DND-41 (cell line): ENCODE measurements around the gene NPFF.

Experiments used
- EZH2 ChIP-seq: IDR thresholded peaks from 3 replicates; pipeline ENCODE4 v1.6.1; 2012; ENCODE audit warnings: borderline replicate concordance, low read depth, mild to moderate bottlenecking, moderate library complexity, low read length, inconsistent platforms; ENCODE audit not compliant: severe bottlenecking
- TF ChIP-seq, protein P1 (sequence below): IDR thresholded peaks from 2 replicates; pipeline ENCODE4 v1.5.1; 2012; ENCODE audit warnings: borderline replicate concordance, low read length, moderate library complexity, mild to moderate bottlenecking; ENCODE audit not compliant: poor library complexity, severe bottlenecking; ENCODE audit errors: extremely low read depth

DNA sequence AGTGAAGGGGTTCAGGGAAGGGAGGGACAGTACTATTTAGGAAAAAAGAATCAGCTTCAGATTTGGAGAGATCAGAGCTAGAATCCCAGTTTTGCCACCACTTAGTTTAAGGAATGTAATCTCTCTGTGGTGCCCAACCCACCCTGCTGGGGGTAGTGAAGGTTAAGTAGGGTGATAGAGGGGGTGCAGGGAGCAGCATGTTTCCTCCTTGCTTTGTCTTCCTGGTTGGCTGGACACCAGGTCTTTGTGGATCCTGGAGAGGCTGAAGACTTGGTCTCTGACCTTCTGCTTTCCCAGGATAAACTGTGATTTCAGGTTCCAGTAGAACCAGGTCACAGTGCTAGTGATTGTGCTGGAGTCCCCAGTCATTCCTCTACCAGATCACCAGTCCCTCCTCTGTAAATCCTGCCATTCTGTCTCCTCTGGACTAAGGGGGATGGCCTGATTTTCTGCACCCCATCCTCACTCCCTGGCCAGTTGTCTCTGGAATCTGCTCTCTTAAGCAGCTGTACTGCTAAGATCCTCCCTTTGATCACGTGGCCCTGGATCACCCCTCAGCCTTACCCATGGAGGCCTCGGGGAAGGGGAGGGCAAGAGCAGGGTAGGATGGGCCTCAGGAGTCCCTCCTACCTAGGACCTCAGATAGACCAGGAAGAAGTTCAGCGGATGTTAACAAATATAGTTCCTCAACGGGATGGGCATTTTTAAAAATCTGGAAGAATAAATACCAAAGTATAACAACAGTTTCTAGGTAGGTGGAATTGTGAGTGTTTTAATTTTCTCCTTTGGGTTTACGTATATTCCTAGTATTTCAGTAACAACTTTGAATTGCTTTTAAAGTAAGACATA, 11.2 kb downstream of the NPFF start:
- TF ChIP-seq, protein P1, sequence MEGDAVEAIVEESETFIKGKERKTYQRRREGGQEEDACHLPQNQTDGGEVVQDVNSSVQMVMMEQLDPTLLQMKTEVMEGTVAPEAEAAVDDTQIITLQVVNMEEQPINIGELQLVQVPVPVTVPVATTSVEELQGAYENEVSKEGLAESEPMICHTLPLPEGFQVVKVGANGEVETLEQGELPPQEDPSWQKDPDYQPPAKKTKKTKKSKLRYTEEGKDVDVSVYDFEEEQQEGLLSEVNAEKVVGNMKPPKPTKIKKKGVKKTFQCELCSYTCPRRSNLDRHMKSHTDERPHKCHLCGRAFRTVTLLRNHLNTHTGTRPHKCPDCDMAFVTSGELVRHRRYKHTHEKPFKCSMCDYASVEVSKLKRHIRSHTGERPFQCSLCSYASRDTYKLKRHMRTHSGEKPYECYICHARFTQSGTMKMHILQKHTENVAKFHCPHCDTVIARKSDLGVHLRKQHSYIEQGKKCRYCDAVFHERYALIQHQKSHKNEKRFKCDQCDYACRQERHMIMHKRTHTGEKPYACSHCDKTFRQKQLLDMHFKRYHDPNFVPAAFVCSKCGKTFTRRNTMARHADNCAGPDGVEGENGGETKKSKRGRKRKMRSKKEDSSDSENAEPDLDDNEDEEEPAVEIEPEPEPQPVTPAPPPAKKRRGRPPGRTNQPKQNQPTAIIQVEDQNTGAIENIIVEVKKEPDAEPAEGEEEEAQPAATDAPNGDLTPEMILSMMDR: no peak
- TF ChIP-seq EZH2: no peak
